Measurements from ENCODE around the gene DIMT1.

Gene DIMT1

GRCh38 chr5:62372600-62372999 lies 31.1 kb downstream of the DIMT1 start:
- DNase-seq (ENCODE audit: low read depth, low spot score) = no peak
- H3K27ac ChIP-seq = no peak overlapping the region

- no peak for DNase-seq (ENCODE audit: low read depth, low spot score)
- no peak overlapping the region for H3K27ac ChIP-seq
These were observed 32.3 kb downstream of the DIMT1 start for GRCh38 chr5:62371409-62371808.

GRCh38 chr5:62369039-62369438 lies 34.7 kb downstream of the DIMT1 start:
- H3K27ac ChIP-seq = no peak overlapping the region
- no peak for DNase-seq (ENCODE audit: low read depth, low spot score)

- H3K27ac ChIP-seq = no peak overlapping the region
- no peak for DNase-seq (ENCODE audit: low read depth, low spot score)
These were observed 41.0 kb downstream of the DIMT1 start for GRCh38 chr5:62362701-62363100.

- no peak overlapping the region for H3K27ac ChIP-seq
- no peak for DNase-seq (ENCODE audit: low read depth, low spot score)
These were observed 49.5 kb downstream of the DIMT1 start for GRCh38 chr5:62354028-62354874.

GRCh38 chr5:62348723-62349481 lies 54.8 kb downstream of the DIMT1 start:
- DNase-seq (ENCODE audit: low read depth, low spot score) = no peak
- no peak overlapping the region for H3K27ac ChIP-seq

GRCh38 chr5:62347928-62348327 lies 55.8 kb downstream of the DIMT1 start:
- no peak overlapping the region for H3K27ac ChIP-seq
- DNase-seq (ENCODE audit: low read depth, low spot score) = no peak

GRCh38 chr5:62346748-62347147 lies 57.0 kb downstream of the DIMT1 start:
- no peak overlapping the region for H3K27ac ChIP-seq
- DNase-seq (ENCODE audit: low read depth, low spot score) = no peak

GRCh38 chr5:62343428-62343827 lies 60.3 kb downstream of the DIMT1 start:
- no peak overlapping the region for H3K27ac ChIP-seq
- no peak for DNase-seq (ENCODE audit: low read depth, low spot score)

GRCh38 chr5:62342476-62342837 lies 61.2 kb downstream of the DIMT1 start:
- DNase-seq (ENCODE audit: low read depth, low spot score) = no peak
- H3K27ac ChIP-seq = no peak overlapping the region

- no peak for DNase-seq (ENCODE audit: low read depth, low spot score)
- no peak overlapping the region for H3K27ac ChIP-seq
These were observed 61.8 kb downstream of the DIMT1 start for GRCh38 chr5:62341783-62342475.

- no peak overlapping the region for H3K27ac ChIP-seq
- no peak for DNase-seq (ENCODE audit: low read depth, low spot score)
These were observed 62.7 kb downstream of the DIMT1 start for GRCh38 chr5:62340979-62341378.

GRCh38 chr5:62340392-62340791 lies 63.3 kb downstream of the DIMT1 start:
- DNase-seq (ENCODE audit: low read depth, low spot score) = no peak
- no peak overlapping the region for H3K27ac ChIP-seq
